NCI-H526 (cell line): Measurements from ENCODE around the gene OBSL1.

Experiments used
- DNase-seq, 2 experiments: peaks; one replicate each; lab custom pipeline; 2025; lab: John Stamatoyannopoulos, UW

Gene OBSL1

GRCh38 chr2:219513787-219514186 is 57.6 kb downstream of the OBSL1 start:
- peak in 1 of 2 experiments; percentile 24 for DNase-seq

- DNase-seq = no peak
Observed at GRCh38 chr2:219512524-219513216, 58.7 kb downstream of the OBSL1 start.

- DNase-seq = peak; percentile 12 to 81
Observed at GRCh38 chr2:219511547-219512325, 59.6 kb downstream of the OBSL1 start.

GRCh38 chr2:219510512-219511135 is 60.7 kb downstream of the OBSL1 start:
- DNase-seq = no peak

GRCh38 chr2:219509780-219510511 is 61.4 kb downstream of the OBSL1 start:
- peak in 1 of 2 experiments; percentile 79 for DNase-seq

GRCh38 chr2:219508971-219509779 is 62.2 kb downstream of the OBSL1 start:
- no peak for DNase-seq

GRCh38 chr2:219508444-219508734 is 63.0 kb downstream of the OBSL1 start:
- DNase-seq = no peak

- DNase-seq = no peak
Observed at GRCh38 chr2:219507581-219508443, 63.5 kb downstream of the OBSL1 start.

GRCh38 chr2:219506802-219507526 is 64.4 kb downstream of the OBSL1 start:
- no peak for DNase-seq

- DNase-seq = no peak
Observed at GRCh38 chr2:219506153-219506801, 65.1 kb downstream of the OBSL1 start.

GRCh38 chr2:219505585-219505984 is 65.8 kb downstream of the OBSL1 start:
- no peak for DNase-seq

- DNase-seq = no peak
Observed at GRCh38 chr2:219502618-219503017, 68.7 kb downstream of the OBSL1 start.

GRCh38 chr2:219501849-219502248 is 69.5 kb downstream of the OBSL1 start:
- no peak for DNase-seq
